ENCODE data around the gene TKTL2.
"Not testable (repeated sequence)": the region's sequence is repeated elsewhere in the genome, so short reads cannot be mapped to it uniquely, and the experiment has no call there.

The TKTL2 gene

DNA sequence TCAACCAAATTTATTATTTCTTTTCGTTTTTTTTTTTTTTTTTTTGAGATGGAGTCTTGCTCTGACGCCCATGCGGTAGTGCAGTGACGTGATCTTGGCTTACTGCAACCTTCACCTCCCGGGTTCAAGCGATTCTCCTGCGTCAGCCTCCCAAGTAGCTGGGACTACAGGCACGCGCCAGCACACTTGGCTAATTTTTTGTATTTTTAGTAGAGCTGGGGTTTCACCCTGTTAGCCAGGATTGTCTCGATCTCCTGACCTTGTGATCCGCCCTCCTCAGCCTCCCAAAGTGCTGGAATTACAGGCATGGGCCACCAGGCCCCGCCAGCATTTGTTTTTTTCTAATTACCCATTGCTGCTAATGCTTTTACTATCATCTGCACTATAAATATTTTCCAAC is 26.5 kb downstream of the TKTL2 start:
- DNase-seq, result not testable (repeated sequence)

DNA sequence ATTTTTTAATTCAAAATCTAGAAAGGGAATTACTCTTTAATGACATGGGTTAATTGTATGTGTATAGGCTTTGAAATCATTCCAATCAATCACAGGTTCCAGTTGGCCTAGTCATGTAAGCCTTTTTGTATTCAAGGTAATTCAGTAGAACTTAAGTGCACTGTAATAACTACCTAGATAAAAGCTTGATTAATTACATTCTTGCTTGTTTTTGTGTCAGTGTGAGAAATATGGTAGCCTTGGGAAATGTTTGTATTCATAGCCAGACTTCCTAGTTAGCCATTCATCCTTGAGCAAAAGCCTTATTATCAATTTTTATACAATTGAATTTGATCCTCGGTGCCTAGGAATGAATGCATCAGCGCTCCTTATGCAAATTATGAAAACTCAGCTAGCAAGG is 33.5 kb downstream of the TKTL2 start:
- DNase-seq, result no peak

Data from NCI-H2107 (cell line).